Measurements from ENCODE around the gene C11orf52. TPM values are rescaled to one million over a fixed set of nuclear protein-coding genes. Genes with fewer than 3 reads are reported as not detected.
A peak's percentile ranks its signal among the peaks of the same experiment; 100 is the strongest.

The C11orf52 gene
- total and polyA plus RNA-seq, 2 of the 13 experiments (the other 11 are each of a cell fraction or from before 2014, with no cell fraction given) = 7.4 to 11.0 TPM

GRCh38 chr11:111926505-111927391 is 8.0 kb downstream of the C11orf52 start (continued):
- peak; percentile 51; the same call in 1 of the 2 replicates for TF ChIP-seq ZNF230 (CRISPR knock-in tag; IDR thresholded peaks at IDR 0.05)
- TF ChIP-seq HNRNPUL1 (IDR thresholded peaks at IDR 0.05; ENCODE audit: low read depth, low read length) = no peak
- TF ChIP-seq GATAD1 (CRISPR knock-in tag; IDR thresholded peaks at IDR 0.05) = peak; percentile 46; the same call in 1 of the 2 replicates
- TF ChIP-seq ZSCAN25 (CRISPR knock-in tag; IDR thresholded peaks at IDR 0.05) = no peak; the same call in 1 of the 2 replicates
- no peak for TF ChIP-seq ZNF678 (CRISPR knock-in tag; IDR thresholded peaks at IDR 0.05)
- peak; percentile 41; the same call in 1 of the 2 replicates for TF ChIP-seq SOX5 (CRISPR knock-in tag; IDR thresholded peaks at IDR 0.05; ENCODE audit: borderline replicate concordance)
- TF ChIP-seq MTF1 (CRISPR knock-in tag; IDR thresholded peaks at IDR 0.05) = no peak
- TF ChIP-seq EZH2 (conservative IDR thresholded peaks at IDR 0.05; ENCODE audit: low read depth, low read length) = no peak
- TF ChIP-seq KDM1A (CRISPR knock-in tag; IDR thresholded peaks at IDR 0.05) = no peak
- TF ChIP-seq SETDB1 (CRISPR knock-in tag; IDR thresholded peaks at IDR 0.05; ENCODE audit: borderline replicate concordance) = 0 out of 2 replicates have a peak, but pooled peaks have one; percentile 17
- TF ChIP-seq SP2 (CRISPR knock-in tag; IDR thresholded peaks at IDR 0.05) = peak; percentile 79
- TF ChIP-seq MAFK (conservative IDR thresholded peaks at IDR 0.05 in 1 of 2, IDR thresholded peaks at IDR 0.05 in 1 of 2; ENCODE audit: low read length in 2 of 2) = no peak
- peak; percentile 77; the same call in 1 of the 2 replicates for TF ChIP-seq ZNF766 (CRISPR knock-in tag; IDR thresholded peaks at IDR 0.05; ENCODE audit: borderline replicate concordance)
- TF ChIP-seq TERF1 (CRISPR knock-in tag; IDR thresholded peaks at IDR 0.05) = no peak
- TF ChIP-seq FOXO1 (CRISPR knock-in tag; IDR thresholded peaks at IDR 0.05) = peak; percentile 39; the same call in 1 of the 2 replicates
- TF ChIP-seq CREM (IDR thresholded peaks at IDR 0.05) = 0 out of 2 replicates have a peak, but pooled peaks have one; percentile 43
- no peak for TF ChIP-seq CREM (CRISPR knock-in tag; IDR thresholded peaks at IDR 0.05)
- TF ChIP-seq ZBTB38 (CRISPR knock-in tag; IDR thresholded peaks at IDR 0.05) = no peak
- no peak for TF ChIP-seq TRIM24 (CRISPR knock-in tag; IDR thresholded peaks at IDR 0.05)
- TF ChIP-seq ATRX (CRISPR knock-in tag; IDR thresholded peaks at IDR 0.05; ENCODE audit: borderline replicate concordance) = no peak
- TF ChIP-seq ZSCAN22 (CRISPR knock-in tag; IDR thresholded peaks at IDR 0.05) = no peak
- TF ChIP-seq HNF1B (CRISPR knock-in tag; IDR thresholded peaks at IDR 0.05) = peak; percentile 61
- no peak for TF ChIP-seq MTF2 (CRISPR knock-in tag; IDR thresholded peaks at IDR 0.05; ENCODE audit: borderline replicate concordance)
- no peak for TF ChIP-seq PBX3 (CRISPR knock-in tag; IDR thresholded peaks at IDR 0.05; ENCODE audit: borderline replicate concordance)
